ENCODE measurements around the gene ZNF473.

DNA sequence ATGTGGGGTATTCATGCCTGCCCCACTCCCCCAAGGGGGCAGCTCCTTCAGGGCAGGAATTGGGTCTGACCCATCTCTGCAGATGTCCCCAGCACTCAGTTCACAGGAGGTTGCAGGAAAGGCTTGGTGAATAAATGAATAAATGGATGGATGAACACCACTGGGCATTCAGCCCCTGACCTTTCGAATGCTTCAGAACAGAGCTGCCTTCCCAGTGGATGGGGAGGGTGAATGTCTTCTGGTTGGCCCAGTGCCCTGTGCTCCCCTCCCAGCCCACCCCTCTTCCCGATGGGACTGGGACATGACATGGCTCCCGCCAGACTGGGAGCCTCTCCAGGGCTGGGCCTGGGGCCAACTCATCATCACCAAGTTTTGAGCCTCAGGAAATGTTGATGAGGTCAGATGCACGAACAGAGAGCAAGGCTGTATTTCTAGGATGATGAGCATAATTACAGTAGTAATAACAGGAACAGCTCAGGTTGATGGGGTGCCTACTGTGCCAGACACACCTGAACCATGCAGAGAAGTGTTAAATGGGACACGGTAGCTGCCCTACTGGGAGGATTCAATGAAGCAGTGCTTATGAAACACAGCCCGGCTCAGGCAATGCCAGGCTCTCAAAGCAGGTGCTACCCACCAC is 26.3 kb upstream of the ZNF473 start:
- TF ChIP-seq BHLHE40 (IDR thresholded peaks at IDR 0.05; ENCODE audit: borderline replicate concordance), result no peak
- no peak for TF ChIP-seq CTBP1 (IDR thresholded peaks at IDR 0.05; ENCODE audit: borderline replicate concordance)
- no peak for TF ChIP-seq FOXM1 (IDR thresholded peaks at IDR 0.05; ENCODE audit: borderline replicate concordance)
- TF ChIP-seq NFRKB (IDR thresholded peaks at IDR 0.05), result no peak
